ENCODE data around the gene ATG4C. TPM values are rescaled to one million over a fixed set of nuclear protein-coding genes. Genes with fewer than 3 reads are reported as not detected.

ATG4C gene
- total and polyA plus RNA-seq, 2 experiments from 2014 or later, result 6.2 to 11.7 TPM

- no peaks in the 10 kb centered on the region for H3K4me1 ChIP-seq (ENCODE audit: insufficient read depth)
- H3K79me2 ChIP-seq (ENCODE audit: insufficient read depth), result no peaks in the 10 kb centered on the region
- no peaks in the 10 kb centered on the region for H3K9me3 ChIP-seq (ENCODE audit: low read depth)
- no peaks in the 10 kb centered on the region for H3F3A ChIP-seq (ENCODE audit: insufficient read depth)
- TF ChIP-seq EZH2 (IDR thresholded peaks at IDR 0.05; ENCODE audit: insufficient read depth, poor library complexity, severe bottlenecking) (no peak), EZH2phosphoT487 (IDR thresholded peaks at IDR 0.05; ENCODE audit: insufficient read depth, low read depth) (no peak)
- in situ Hi-C loops (cut with MboI), result no loop called here
- DNase-seq, result no peak
- H3K27me3 ChIP-seq (replicated peaks; ENCODE audit: insufficient read depth), result no peaks in the 10 kb centered on the region; the same call in 1 of the 2 replicates
- H2AFZ ChIP-seq, result no peak overlapping the region
- no peaks in the 10 kb centered on the region for H4K20me1 ChIP-seq (ENCODE audit: insufficient read depth)
- no peak overlapping the region for H3K4me3 ChIP-seq
- H3K4me2 ChIP-seq (ENCODE audit: unreplicated experiment), result no peak overlapping the region
- no peaks in the 10 kb centered on the region for H3K9me2 ChIP-seq (ENCODE audit: insufficient read depth)
- H3K36me3 ChIP-seq (ENCODE audit: low read depth), result no peaks in the 10 kb centered on the region
- H3K27ac ChIP-seq, result no peak overlapping the region
- no peak overlapping the region for H3K9ac ChIP-seq
- WGBS, 2 experiments (ENCODE audit: low coverage in 1 of 2, low lambda C conversion rate in 2 of 2, missing lambda C conversion rate in 2 of 2), result 18 to 25% methylated on average over 1 of the region's 1 CpG
Measured at GRCh38 chr1:62901650-62902049, 117.7 kb downstream of the ATG4C start.

- Histone ChIP-seq H3K79me2 (ENCODE audit: insufficient read depth) (no peaks in the 10 kb centered on the region), H3K36me3 (ENCODE audit: low read depth) (no peaks in the 10 kb centered on the region), H3K27me3 (replicated peaks; ENCODE audit: insufficient read depth) (no peaks in the 10 kb centered on the region), H2AFZ (no peak overlapping the region), H3K4me2 (ENCODE audit: unreplicated experiment) (no peak overlapping the region), H3K27ac (no peak overlapping the region), H3K9ac (no peak overlapping the region), H3K9me2 (ENCODE audit: insufficient read depth) (no peaks in the 10 kb centered on the region), H3K4me1 (ENCODE audit: insufficient read depth) (no peaks in the 10 kb centered on the region), H3K9me3 (ENCODE audit: low read depth) (no peaks in the 10 kb centered on the region), H4K20me1 (ENCODE audit: insufficient read depth) (no peaks in the 10 kb centered on the region), H3K4me3 (no peak overlapping the region), H3F3A (ENCODE audit: insufficient read depth) (no peaks in the 10 kb centered on the region)
- in situ Hi-C loops (cut with MboI), result no loop called here
- DNase-seq, result no peak
- 83 to 86% methylated on average over 12 of the region's 12 CpGs for WGBS, 2 experiments (ENCODE audit: low coverage in 1 of 2, low lambda C conversion rate in 2 of 2, missing lambda C conversion rate in 2 of 2)
- TF ChIP-seq EZH2phosphoT487 (IDR thresholded peaks at IDR 0.05; ENCODE audit: insufficient read depth, low read depth), result no peak
- no peak for TF ChIP-seq EZH2 (IDR thresholded peaks at IDR 0.05; ENCODE audit: insufficient read depth, poor library complexity, severe bottlenecking)
Measured at GRCh38 chr1:62903522-62903921, 119.6 kb downstream of the ATG4C start.

GRCh38 chr1:62903982-62904855 lies 120.3 kb downstream of the ATG4C start:
- in situ Hi-C loops (cut with MboI), result no loop called here
- TF ChIP-seq EZH2 (IDR thresholded peaks at IDR 0.05; ENCODE audit: insufficient read depth, poor library complexity, severe bottlenecking) (no peak), EZH2phosphoT487 (IDR thresholded peaks at IDR 0.05; ENCODE audit: insufficient read depth, low read depth) (no peak)
- WGBS, 2 experiments (ENCODE audit: low coverage in 1 of 2, low lambda C conversion rate in 2 of 2, missing lambda C conversion rate in 2 of 2), result 60% methylated on average over 8 of the region's 8 CpGs
- H3K9me3 ChIP-seq (ENCODE audit: low read depth), result no peaks in the 10 kb centered on the region
- no peaks in the 10 kb centered on the region for H3K9me2 ChIP-seq (ENCODE audit: insufficient read depth)
- H3K4me2 ChIP-seq (ENCODE audit: unreplicated experiment), result no peak overlapping the region
- no peak overlapping the region for H3K27ac ChIP-seq
- H2AFZ ChIP-seq, result no peak overlapping the region
- H3K27me3 ChIP-seq (replicated peaks; ENCODE audit: insufficient read depth), result no peaks in the 10 kb centered on the region
- H3K4me1 ChIP-seq (ENCODE audit: insufficient read depth), result no peaks in the 10 kb centered on the region
- no peak overlapping the region for H3K4me3 ChIP-seq
- H3K36me3 ChIP-seq (ENCODE audit: low read depth), result no peaks in the 10 kb centered on the region
- H3K9ac ChIP-seq, result no peak overlapping the region
- no peaks in the 10 kb centered on the region for H4K20me1 ChIP-seq (ENCODE audit: insufficient read depth)
- no peaks in the 10 kb centered on the region for H3F3A ChIP-seq (ENCODE audit: insufficient read depth)
- H3K79me2 ChIP-seq (ENCODE audit: insufficient read depth), result no peaks in the 10 kb centered on the region
- DNase-seq, result no peak

- no peak for TF ChIP-seq EZH2 (IDR thresholded peaks at IDR 0.05; ENCODE audit: insufficient read depth, poor library complexity, severe bottlenecking)
- no peak for TF ChIP-seq EZH2phosphoT487 (IDR thresholded peaks at IDR 0.05; ENCODE audit: insufficient read depth, low read depth)
- in situ Hi-C loops (cut with MboI), result no loop called here
Measured at GRCh38 chr1:62904856-62905225, 120.9 kb downstream of the ATG4C start.

More at GRCh38 chr1:62904856-62905225, 120.9 kb downstream of the ATG4C start:
- Histone ChIP-seq H2AFZ (no peak overlapping the region), H3F3A (ENCODE audit: insufficient read depth) (no peaks in the 10 kb centered on the region), H3K4me1 (ENCODE audit: insufficient read depth) (no peaks in the 10 kb centered on the region), H3K9me2 (ENCODE audit: insufficient read depth) (no peaks in the 10 kb centered on the region), H3K27me3 (replicated peaks; ENCODE audit: insufficient read depth) (no peaks in the 10 kb centered on the region), H3K27ac (no peak overlapping the region), H3K4me3 (no peak overlapping the region), H3K36me3 (ENCODE audit: low read depth) (no peaks in the 10 kb centered on the region), H3K79me2 (ENCODE audit: insufficient read depth) (no peaks in the 10 kb centered on the region), H3K4me2 (ENCODE audit: unreplicated experiment) (no peak overlapping the region), H3K9ac (no peak overlapping the region), H4K20me1 (ENCODE audit: insufficient read depth) (no peaks in the 10 kb centered on the region), H3K9me3 (ENCODE audit: low read depth) (no peaks in the 10 kb centered on the region)
- WGBS, 2 experiments (ENCODE audit: low coverage in 1 of 2, low lambda C conversion rate in 2 of 2, missing lambda C conversion rate in 2 of 2), result 63 to 69% methylated on average over 5 of the region's 5 CpGs
- no peak for DNase-seq

All from GM23248 (cell line).